Epithelial cell of proximal tubule (primary cell): ENCODE measurements around the gene TTC6. TPM values are rescaled to one million over a fixed set of nuclear protein-coding genes. Genes with fewer than 3 reads are reported as not detected.

ENCODE experiments used
- DNase-seq: peaks from one replicate; pipeline ENCODE4 v3.0.0-alpha.2; 2011; ENCODE audit warnings: low read depth
- H3K4me3 ChIP-seq: 2 replicates; pipeline ENCODE4 v1.5.1; 2011; ENCODE audit warnings: low read depth, mild to moderate bottlenecking, low read length
- total RNA-seq: library from RNA; depleted of rRNA; stranded (reverse); fragments of >200 nt; gene quantifications from 2 replicates; pipeline ENCODE4 v1.2.3, GENCODE V29; 2015
- TF ChIP-seq, protein P1 (sequence below): conservative IDR thresholded peaks from 2 replicates; pipeline ENCODE4 v1.5.1; 2012; ENCODE audit warnings: low read depth, mild to moderate bottlenecking, low read length

The TTC6 gene
- total RNA-seq, 1 donor from 2014 or later: not detected

DNA sequence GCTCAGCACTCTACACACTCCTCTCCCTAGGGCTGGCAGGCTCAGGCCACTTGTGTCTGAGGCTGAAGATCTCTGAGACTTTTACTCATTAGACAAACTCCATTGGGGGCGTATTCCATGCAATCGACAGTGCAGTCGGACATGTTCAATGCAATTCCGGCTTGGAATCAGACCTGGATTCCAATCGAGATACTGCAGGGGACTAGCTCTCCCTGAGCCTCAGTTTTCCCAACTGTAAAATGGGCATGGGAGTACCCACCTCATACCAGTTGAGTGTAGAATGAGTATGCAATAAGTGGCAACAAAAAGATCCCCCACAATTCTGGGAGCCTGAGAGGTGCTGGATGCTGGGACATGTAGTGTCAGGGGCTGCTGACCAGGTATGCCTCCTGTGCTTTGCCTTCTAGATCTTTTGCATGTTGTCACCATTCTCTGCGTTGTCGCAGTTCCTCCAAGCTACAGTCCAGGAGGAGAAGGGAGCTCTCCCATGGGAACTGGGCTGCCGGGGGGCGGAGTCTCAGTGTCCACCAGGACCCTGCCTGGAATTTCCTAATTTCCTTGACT lies 8.3 kb downstream of the TTC6 start:
- H3K4me3 ChIP-seq: no peak overlapping the region
- TF ChIP-seq, protein P1, sequence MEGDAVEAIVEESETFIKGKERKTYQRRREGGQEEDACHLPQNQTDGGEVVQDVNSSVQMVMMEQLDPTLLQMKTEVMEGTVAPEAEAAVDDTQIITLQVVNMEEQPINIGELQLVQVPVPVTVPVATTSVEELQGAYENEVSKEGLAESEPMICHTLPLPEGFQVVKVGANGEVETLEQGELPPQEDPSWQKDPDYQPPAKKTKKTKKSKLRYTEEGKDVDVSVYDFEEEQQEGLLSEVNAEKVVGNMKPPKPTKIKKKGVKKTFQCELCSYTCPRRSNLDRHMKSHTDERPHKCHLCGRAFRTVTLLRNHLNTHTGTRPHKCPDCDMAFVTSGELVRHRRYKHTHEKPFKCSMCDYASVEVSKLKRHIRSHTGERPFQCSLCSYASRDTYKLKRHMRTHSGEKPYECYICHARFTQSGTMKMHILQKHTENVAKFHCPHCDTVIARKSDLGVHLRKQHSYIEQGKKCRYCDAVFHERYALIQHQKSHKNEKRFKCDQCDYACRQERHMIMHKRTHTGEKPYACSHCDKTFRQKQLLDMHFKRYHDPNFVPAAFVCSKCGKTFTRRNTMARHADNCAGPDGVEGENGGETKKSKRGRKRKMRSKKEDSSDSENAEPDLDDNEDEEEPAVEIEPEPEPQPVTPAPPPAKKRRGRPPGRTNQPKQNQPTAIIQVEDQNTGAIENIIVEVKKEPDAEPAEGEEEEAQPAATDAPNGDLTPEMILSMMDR: no peak
- DNase-seq: no peak

DNA sequence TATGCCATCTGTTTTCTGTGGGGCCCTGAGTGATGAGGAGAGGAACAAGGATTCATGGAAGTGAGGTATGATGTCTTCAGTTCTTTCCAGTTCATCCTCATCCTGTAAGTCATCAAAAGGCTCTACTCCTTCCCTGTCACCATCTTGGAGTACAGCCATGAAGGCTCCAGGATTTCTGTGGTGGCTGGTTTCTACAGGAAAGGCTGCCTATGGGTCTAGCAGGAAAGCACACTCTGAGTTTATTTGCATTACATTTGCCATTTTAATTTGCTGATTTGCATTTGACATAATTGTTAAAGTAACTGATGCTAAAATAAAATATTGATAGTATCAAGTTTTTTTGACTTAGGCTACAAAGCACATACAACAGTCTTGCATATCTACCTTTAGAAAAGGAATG lies 11.2 kb downstream of the TTC6 start:
- DNase-seq: no peak
- H3K4me3 ChIP-seq: no peak overlapping the region
- TF ChIP-seq, protein P1: no peak

DNA sequence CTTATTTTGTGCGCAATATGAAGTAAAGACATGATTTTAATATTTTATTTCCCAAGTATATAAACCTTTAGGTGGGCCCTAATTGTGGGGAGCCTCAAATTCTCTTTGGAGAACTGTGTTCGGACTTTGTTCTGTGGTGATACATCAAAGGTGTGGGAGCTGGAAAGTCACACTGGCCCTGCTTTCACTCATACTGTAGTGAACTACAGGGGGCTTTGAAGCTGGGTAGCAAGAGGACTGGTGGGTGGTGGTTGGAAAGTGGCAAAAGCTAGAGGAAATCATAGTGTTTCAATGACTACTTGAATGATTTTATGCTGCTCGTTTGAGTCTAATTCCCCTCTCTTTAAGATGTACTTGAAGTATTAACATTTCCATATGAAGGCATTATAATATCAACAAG lies 13.2 kb downstream of the TTC6 start:
- H3K4me3 ChIP-seq: no peak overlapping the region
- TF ChIP-seq, protein P1: no peak
- no peak for DNase-seq

DNA sequence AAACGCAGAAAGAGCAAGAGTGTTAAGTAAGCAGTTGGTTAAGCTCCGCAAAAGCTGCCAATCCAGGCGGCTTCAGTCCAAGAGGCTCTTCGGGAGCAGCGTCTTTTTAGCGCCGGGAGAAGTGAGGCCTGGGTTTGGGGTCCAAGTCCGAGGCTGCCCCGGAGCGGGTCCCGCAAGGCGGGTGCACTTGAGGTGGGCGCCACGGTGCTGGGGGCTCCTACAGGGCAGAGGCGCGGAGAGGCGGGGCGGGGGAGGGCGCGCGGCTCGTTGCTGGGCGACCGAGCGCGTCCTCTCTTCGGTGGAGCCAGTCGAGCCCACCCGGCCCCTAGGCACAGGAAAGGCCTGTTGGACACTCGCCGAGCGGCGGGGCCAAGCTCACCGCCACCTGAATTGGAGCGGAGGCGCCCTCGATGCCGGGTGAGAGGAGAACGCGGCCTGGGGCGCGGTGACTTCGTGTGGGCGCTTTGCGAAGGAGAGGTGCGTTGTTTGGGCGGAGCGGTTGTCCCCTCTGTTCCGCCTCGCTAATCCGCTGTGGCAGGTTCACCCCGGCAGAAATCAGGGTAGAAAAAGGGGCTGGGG lies 15.6 kb downstream of the TTC6 start:
- no peak overlapping the region for H3K4me3 ChIP-seq
- no peak for DNase-seq
- TF ChIP-seq, protein P1: no peak

DNA sequence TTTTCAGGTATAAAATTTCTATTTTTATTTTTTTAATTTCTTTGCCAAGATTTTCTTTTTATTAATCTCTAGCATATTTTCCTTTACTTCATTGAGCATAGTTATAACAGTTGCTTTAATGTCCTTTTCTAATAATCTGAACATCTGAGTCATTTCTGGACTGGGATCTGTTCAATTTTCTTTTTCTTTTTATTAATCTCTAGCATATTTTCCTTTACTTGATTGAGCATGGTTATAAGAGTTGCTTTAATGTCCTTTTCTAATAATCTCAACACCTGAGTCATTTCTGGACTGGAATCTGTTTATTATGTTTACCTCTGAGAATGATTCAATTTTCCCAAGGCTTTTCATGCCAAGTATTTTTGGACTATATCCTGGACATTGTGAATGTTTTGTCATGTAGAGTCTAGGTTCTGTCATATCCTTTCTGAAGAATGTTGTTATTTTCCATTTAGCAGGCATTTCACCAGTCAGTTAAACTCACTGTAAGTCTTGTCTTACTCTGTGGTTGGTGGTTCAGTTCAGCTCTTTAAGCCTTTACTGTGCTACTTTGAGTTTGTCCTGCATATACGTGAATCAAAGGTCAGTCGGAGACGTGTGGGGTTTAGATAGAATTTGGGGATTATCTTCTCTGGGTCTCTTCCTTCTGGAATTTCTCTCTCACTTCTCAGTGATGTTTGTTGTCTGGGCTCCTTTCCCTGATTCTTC lies 20.3 kb downstream of the TTC6 start:
- no peak overlapping the region for H3K4me3 ChIP-seq
- TF ChIP-seq, protein P1: no peak
- DNase-seq: no peak

DNA sequence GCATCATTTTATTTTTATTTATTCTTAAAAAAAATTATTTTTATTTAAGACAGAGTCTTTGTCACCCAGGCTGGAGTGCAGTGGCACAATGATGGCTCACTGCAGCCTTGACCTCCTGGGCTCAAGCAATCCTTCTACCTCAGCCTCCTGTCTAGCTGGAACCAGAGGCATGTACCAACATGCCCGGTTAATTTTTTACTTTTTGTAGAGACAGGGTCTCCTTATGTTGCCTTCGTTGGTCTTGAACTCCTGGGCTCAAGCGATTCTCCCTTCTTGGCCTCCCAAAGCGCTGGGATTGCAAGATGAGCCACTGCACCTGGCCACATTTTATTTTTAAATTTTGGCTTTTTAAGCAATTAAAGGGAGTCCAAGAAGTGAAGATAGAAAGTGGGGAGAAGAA lies 21.4 kb downstream of the TTC6 start:
- H3K4me3 ChIP-seq: no peak overlapping the region
- TF ChIP-seq, protein P1: no peak
- DNase-seq: no peak
